GM12872 (cell line): Measurements from ENCODE around the gene AGK.

Experiments
- TF ChIP-seq, protein P1 (sequence below): IDR thresholded peaks from 3 replicates; pipeline ENCODE4 v1.5.1; 2011; ENCODE audit warnings: low read depth, mild to moderate bottlenecking, low read length, moderate library complexity; ENCODE audit not compliant: insufficient read depth

AGK gene

DNA sequence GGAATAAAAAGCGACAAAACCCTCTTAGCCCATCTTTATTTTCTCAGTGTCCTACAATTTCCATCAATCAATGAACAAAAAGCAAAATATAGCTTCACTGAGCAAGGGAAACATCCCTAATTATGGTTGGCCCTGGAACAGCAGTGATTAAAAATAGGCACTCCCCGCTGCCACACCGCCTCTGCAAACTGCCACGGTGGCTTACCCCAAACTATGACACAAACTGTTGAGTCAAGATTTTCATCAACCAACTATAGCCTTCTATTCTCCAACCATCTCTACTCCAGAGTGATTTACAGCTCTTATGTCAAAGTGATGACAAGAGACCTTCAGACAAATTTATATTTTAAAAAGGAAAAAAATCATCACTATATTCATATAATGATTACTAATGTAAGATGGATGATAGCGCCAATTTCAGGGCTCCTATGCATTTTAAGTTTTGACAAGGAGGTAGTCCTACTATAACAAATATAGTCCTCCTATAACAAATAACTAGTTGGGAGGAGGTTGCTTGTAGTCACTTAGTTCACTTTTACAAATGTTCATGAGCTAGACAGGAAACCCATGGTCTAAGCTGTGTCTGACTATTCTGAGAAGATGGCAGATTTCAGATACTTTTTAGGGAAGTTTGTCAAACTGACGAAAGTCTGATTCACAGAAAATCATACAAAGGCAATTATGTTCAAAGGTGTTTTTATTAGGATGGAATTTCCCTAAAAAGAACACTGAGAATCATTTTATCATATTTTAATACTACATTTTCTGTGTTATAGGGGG lies 124.4 kb downstream of the AGK start:
- TF ChIP-seq, protein P1, sequence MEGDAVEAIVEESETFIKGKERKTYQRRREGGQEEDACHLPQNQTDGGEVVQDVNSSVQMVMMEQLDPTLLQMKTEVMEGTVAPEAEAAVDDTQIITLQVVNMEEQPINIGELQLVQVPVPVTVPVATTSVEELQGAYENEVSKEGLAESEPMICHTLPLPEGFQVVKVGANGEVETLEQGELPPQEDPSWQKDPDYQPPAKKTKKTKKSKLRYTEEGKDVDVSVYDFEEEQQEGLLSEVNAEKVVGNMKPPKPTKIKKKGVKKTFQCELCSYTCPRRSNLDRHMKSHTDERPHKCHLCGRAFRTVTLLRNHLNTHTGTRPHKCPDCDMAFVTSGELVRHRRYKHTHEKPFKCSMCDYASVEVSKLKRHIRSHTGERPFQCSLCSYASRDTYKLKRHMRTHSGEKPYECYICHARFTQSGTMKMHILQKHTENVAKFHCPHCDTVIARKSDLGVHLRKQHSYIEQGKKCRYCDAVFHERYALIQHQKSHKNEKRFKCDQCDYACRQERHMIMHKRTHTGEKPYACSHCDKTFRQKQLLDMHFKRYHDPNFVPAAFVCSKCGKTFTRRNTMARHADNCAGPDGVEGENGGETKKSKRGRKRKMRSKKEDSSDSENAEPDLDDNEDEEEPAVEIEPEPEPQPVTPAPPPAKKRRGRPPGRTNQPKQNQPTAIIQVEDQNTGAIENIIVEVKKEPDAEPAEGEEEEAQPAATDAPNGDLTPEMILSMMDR: no peak

DNA sequence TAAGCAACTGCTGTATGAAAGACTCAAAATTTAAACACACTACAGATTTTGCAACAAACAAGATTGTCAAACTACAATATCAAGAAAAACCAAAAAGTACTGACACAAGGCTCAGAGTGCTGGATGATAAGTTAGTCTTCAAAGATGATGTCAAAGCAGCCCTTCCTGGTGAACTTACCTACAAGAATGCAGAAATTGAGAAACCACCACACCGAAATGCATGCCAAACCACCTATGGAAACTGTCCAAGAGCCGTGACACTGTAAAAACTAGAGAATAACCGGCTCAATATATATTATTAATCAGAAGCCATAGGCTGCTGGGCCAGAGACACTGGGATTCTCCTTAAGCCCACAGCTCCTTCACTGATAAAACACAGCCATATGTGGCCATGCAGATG lies 125.4 kb downstream of the AGK start:
- TF ChIP-seq, protein P1: no peak

DNA sequence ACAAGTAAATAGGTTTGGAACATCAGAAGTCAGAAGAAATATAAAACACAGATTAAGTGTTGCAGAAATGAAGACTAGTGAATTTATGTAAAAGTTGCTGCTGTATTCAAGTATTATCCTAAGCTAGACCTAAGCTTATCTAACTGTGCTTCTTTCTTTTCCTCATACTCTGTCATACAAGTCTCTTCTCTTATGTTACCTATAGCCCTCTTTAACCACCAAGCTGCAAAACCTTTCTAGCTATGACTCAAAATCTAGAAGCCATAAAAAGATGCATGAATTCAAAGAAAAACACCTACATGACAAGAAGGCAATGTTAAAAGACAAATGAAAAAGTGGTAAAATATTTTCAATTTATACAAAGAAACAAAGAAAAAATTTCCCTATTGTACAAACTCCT lies 127.8 kb downstream of the AGK start:
- TF ChIP-seq, protein P1: no peak

DNA sequence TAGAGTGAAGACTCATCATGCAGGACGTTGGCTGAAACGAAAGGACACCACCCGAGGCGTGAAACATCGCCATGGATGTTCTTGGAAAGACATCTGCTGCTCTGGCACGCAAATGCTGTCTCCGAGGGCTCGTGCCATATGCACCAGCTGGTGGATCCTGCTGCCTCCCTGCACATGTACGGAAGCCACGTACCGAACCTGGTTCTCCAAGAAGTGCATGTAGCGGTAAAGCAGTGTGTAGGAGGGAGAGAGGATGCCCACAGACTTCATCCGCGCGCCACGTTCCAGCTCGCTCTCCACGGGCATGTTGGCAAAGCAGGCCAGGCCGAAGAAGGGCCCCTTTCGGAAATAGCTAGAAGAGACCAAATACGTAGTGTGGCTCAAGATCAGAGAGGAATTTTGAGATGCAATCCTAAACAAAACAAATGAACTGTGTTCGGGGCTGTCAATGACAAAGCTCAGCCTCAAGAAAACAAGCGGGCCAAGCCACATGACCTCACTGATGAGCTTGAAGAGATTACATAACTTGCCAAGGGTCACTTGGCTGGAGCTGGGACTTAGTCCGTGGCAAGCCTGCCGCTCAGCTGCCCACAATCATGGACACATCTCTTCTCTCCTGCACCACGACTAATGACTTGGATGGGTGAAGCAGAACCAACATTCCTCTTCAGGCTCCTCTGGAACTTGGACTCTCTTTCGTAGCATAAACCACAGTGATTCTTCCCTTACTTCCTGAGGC lies 134.2 kb downstream of the AGK start:
- TF ChIP-seq, protein P1: no peak

DNA sequence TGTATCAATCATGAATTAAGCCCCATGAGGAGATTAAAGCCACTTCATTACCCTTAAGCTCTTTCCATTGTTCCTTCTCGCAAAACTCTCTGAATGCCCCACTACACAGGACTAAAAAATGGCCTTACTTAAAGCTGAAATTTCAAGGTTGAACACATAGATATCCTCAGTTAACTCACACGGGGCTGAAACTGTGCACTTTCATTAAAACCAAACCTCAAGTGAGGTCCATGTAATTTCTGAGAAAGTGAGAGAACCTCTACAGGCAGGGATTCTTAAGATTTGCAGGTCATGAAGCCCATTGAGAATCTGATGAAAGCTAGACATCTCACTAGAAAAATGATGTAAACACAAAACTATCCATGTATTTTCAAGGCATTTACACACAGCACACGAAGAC lies 134.9 kb downstream of the AGK start:
- TF ChIP-seq, protein P1: no peak

DNA sequence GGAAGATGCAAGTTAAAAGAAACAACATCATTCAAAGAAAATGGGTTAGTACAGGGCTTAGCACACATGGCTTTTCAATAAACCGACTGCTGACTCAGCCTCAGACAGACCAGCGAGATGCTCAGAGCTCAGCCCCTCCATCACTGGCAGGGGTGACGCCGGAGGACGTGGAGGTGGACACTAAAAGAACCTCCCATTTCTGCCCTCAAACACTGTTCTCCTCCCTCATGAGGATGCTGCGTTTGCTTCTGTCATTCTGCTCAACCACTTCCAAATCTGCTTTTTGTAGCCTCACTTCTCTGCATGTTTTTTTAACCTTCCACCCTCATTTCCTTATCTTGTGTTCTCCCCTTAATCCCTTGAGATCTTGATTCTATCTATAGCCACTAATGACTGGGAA lies 135.5 kb downstream of the AGK start:
- TF ChIP-seq, protein P1: no peak

DNA sequence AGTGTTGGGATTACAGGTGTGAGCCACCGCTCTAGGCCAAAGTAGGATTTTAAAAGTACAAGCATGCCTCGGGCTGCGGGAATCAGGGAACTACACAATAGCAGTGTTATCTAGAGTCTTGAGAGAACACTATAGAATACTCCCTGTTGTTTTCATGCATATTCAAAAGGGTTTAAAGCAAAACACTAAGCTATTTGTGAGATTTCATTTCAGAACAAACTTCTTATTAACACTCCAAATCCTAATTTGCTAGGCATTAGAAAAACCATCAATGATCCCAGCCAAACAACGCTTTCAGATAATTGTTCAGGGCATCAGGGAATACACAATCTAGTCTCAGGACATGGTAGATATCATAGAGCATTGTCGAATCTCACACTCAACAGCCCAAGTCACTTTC lies 136.8 kb downstream of the AGK start:
- TF ChIP-seq, protein P1: no peak
